Measurements from ENCODE around the gene GALR2.

DNA sequence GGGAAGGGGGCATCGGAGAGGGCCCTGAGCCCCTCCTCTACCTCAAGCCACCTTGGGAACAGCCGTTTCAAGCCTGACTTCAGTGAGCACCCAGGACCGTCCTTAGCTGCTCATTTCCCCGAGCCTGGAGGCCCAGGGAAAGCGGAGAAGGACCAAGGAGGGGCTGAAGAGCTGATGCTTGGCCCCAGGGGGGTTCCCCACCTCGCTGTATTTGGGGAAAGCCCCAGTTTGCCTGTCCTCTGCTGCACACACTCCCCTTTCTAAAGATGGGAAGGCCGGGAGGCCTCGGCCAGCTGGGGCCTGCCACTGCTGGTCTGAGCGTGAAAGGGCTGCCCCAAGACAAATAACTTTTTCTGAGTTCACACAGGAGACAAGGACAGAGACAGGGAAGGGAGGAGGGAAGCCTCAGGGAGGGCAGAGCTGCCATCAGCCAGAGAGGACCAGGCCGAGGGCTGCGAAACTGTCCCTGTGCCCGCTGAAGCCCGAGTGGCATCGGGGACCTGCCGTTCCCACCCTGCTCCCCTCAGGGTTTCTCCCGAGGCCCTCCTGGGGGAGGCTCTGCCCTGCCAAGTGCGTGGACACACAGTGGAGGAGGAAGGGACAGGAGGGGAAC is 16.0 kb downstream of the GALR2 start:
- TF ChIP-seq, protein P1, sequence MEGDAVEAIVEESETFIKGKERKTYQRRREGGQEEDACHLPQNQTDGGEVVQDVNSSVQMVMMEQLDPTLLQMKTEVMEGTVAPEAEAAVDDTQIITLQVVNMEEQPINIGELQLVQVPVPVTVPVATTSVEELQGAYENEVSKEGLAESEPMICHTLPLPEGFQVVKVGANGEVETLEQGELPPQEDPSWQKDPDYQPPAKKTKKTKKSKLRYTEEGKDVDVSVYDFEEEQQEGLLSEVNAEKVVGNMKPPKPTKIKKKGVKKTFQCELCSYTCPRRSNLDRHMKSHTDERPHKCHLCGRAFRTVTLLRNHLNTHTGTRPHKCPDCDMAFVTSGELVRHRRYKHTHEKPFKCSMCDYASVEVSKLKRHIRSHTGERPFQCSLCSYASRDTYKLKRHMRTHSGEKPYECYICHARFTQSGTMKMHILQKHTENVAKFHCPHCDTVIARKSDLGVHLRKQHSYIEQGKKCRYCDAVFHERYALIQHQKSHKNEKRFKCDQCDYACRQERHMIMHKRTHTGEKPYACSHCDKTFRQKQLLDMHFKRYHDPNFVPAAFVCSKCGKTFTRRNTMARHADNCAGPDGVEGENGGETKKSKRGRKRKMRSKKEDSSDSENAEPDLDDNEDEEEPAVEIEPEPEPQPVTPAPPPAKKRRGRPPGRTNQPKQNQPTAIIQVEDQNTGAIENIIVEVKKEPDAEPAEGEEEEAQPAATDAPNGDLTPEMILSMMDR (IDR thresholded peaks at IDR 0.05), result no peak
- TF ChIP-seq EP300 (IDR thresholded peaks at IDR 0.05), result no peak
- TF ChIP-seq POLR2A (IDR thresholded peaks at IDR 0.05), result no peak
